GM18511 (cell line): ENCODE data around the gene FSHB.
"Not testable (repeated sequence)": the region's sequence is repeated elsewhere in the genome, so short reads cannot be mapped to it uniquely, and the experiment has no call there.

Experiments
- ATAC-seq: cut with Tn5 transposase; IDR thresholded peaks from one replicate; pipeline ENCODE4 v1.9.1; 2021; ENCODE audit warnings: mild to moderate bottlenecking, moderate library complexity; ENCODE audit not compliant: unreplicated experiment

FSHB gene

DNA sequence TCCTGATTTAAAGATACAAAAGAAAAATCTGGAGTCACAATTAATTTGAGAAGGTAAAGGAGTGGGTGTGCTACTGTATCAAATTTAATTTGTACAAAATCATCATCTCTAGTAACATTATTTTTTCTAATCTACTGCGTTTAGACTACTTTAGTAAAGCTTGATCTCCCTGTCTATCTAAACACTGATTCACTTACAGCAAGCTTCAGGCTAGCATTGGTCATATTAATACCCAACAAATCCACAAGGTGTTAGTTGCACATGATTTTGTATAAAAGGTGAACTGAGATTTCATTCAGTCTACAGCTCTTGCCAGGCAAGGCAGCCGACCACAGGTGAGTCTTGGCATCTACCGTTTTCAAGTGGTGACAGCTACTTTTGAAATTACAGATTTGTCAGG lies at the start of gene FSHB:
Gene FSHB (plus strand): TSS at position 301 of the 400 bp plus-strand sequence. CDS start 889 bp downstream, outside the sequence.
- ATAC-seq: no peak

DNA sequence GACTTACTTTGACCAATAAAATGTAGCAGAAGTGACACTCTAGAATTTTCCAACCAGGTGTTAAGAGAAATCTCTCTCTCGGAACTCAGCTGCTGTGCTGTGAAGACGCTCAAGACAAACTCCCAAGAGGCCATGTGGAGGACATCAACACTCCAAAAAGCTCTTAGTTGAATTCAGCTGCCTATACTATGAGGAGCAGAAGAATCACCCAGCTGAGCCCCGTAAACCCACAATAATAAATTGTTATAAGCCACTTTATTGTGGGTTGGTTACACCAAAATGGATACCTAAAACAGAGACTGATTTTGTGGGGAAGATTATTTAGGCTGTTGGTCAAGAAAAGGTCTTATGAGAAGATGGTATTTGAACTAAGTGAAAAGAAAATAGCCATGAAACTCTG lies 44.1 kb upstream of the FSHB start:
- ATAC-seq: no peak

DNA sequence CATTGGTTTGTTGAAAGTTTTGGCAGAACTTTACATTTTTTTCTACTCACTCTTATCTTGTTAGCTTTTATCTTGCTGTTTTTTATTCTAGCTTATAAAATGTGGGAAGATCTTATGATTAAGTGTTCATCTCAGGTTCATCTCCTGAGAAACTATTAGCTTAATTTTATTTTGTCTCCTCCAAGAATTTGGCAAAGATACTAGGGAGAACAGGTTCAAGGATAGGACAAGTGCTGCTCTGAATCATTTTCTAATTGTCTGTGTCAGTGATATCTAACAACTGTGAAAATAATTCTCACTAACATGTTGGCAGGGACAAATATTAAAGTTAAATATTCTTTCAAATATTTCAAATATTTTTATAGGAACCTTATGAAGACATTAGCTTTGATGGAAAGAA lies 38.2 kb upstream of the FSHB start:
- no peak for ATAC-seq

DNA sequence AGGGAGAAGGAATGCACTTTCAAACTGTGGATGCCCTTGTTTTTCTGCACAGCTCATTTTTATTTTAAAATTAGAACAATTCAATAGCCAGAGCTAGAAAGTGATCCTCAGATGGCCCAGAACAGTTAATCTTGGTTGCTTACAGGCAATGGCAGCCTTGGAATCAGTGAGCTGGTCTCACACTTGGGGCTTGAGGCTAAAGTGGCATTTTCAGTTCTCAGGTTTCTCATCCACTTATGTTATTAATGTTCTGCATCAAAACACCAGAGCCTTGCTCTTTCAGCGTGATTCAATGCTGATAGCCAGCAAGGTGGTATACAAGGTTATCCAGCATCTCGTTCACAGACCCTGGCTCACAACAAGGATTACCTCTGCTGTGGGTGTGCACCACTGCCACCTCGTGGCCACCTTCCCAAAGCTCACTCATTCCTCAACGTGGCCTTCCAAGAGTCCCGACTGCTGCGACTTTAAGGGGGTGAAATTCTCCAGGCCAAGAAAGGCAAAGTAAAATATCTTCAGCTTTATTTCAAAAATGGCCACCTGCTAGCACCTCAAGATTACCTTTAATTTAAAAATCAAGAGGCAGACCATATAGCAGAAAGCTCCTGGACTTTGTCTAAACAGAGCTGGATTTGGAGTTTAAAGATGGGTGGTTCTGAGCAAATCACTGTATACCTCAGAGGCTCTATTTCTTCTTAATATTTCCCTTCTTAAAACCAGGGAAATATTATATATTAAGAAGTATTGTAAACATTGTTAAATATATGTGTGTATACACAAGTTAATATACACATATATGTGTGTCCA lies 34.2 kb upstream of the FSHB start:
- ATAC-seq: peak; percentile 91

DNA sequence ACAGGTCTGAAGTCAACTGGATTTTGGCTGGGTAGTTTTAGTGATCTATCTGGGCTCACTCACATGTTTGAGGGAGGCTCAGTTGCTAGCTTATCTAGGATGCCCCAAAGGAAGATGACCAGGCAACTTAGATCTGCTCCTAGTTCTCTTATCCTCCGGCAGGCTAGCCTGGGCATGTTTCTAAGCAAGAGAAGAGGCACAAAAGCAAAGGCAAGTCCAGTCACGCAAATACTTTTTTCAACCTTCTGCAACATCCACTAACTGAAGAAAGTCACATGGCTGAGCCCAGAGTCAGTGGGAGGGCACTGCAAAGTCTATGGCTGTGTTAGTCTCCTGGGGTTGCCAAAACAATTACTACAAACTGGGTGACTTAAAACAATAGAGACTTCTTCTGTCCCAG lies 32.9 kb upstream of the FSHB start:
- no peak for ATAC-seq

DNA sequence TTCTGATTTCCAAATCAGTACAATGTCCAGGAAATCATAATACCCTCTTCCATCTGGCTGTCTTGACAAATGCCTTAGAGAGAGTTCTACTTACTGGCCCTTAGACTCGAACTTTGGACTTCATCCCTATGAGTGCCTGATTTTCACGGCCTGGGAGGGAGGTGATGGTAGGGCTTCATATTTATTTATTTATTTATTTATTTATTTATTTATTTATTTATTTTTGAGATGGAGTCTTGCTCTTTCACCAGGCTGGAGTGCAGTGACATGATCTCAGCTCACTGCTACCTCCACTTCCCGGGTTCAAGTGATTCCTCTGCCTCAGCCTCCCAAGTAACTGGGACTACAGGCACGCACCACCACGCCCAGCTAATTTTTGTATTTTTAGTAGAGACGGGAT lies 27.8 kb upstream of the FSHB start:
- ATAC-seq: not testable (repeated sequence)

DNA sequence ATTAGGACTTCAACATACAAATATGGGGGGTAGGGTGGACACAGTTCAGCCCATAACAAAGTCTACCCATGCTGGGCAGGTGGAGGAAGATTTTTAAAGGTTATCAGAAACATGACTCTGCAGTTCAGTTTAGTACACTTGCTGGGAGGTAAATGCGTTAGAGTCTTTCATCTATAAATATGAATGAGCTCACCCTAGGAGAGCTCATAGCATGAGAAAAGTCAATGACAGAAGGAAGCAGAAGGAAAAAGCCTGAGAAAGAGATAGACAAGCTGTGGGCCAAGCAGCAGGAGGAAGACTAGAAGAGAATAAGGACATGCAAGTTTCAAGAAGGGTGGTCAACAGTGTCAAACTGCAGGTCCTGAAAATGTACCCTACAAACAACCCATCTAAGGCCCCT lies 27.0 kb upstream of the FSHB start:
- no peak for ATAC-seq

DNA sequence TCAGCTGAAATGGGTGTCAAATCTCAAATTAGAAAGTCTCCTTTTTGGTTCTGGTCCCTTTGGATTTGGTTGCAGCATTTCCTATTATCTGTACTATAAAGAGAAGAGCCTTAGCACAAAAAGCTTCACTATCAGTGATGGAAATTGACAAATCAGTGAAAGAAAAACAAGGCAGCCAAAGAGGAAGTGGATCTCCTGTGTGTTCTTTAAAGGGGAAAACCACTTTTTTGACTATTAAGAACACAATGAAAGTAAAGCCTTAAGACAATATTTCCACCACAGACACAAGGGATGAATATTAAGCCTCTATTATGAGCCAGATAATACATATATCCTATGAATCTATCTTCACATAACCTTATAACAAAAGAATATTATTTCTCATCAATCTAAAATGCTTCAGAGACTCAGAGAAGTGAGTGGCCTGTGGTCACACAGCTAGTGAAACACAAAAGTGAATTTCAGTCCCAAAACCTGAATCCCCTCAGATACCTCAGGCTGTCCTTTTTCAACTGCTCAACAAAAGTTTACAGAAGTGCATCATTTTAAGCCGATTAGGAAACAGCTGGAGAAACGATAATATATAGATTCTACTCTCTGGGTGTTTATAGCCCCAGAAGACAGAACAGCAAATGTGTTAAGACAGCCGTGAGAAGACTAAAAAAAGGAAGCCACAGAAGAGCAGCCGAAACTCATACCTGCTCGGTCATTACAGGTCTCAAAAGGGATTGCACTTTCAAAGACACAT lies 24.4 kb upstream of the FSHB start:
- peak; percentile 78 for ATAC-seq

DNA sequence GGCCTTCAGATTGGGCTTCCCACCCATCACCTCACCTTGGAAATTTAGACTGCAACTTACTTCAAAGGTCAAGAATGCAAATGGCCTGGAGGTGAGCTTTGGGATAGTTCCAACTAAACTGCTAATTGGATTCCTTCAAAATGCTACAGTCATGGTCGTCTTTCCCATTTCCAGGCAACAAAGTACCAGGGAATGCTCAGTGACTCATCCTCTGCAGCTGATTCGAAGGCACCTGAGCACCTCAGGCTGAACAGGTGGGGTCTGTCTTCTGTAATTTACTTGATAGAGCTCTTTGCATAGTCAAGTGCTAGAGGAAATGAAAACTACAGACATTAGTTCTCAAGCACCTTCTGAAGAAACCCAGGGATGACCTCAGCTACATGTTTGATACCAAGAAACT lies 20.5 kb upstream of the FSHB start:
- no peak for ATAC-seq

DNA sequence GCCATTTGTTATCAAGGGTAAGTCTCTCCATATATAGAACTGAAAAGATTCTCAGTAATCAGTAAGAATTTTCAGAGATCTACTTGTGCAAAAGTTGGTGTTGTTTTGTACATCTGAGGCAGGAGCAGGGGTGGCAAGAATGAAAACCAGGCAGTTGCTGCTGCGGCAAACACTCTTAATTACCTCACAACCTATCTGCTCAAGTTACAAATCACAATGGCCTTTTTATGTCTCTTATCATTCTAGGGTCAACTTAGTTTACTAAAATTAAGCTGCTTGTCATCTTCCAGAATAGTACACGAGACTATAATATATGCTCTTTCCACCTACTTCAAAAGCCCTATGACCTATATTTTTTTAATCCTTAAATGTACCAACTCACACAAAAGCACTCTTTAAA lies 14.3 kb upstream of the FSHB start:
- ATAC-seq: no peak

DNA sequence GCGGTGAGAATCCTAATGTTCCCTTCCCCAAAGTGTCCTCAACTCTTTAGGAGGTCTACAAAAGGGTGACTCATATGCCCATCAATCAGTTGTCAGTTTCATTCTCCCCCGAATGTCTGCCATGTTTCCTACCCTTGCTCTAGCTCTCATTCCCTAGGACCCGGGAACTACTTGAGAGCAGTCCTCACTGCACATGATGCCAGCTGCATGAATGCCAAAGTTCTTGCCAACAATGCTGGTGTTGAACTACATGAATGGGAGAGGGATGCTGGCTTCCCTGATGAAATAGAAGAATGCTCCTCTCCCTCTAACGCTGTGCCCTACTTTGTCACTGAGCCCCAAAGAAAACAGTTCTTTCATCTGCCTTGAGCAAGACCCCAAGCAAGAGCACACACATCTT lies 12.5 kb upstream of the FSHB start:
- no peak for ATAC-seq

DNA sequence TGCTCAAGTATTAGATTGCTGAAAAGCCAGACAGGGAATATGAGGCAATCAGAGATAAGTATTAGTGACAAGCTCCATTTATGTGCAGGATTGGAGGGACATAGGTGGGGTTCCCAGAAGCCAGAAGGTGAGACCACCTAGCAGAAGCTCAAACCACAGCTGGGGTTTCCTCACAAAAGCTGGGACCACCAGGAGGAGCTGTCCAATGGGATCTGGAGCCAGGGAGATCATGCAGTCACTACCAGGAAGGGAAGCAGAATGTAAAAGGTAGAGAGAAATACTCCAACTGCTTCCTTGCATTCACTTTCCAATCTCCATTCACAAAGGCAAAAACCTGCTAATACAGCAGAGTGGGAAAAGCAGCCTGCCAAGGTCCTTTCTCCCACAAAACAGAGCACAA lies 5.2 kb upstream of the FSHB start:
- ATAC-seq: no peak

DNA sequence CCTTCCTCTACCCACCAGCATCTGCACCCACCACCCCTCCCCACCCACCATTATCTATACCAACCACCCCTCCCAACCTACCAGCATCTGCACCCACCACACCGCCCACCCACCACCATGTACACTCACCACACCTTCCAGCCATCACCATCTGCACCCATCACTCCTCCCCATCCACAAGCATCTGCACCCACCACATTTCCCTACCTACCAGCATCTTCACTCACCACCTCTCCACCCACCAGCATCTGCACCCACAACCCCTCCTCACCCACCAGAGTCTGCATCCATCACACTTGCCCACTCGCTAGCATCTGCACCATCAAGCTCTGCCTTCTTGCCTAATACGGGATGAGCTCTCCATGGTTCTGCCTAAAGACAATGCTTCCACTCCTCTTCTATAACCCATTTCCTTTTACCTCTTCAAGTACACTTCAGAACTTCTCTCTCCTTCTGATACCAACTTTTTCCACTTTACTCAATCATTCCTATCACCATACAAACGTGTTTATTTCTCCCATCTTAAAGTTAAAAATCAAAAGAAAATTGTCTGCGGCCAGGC lies 2.4 kb upstream of the FSHB start:
- no peak for ATAC-seq

DNA sequence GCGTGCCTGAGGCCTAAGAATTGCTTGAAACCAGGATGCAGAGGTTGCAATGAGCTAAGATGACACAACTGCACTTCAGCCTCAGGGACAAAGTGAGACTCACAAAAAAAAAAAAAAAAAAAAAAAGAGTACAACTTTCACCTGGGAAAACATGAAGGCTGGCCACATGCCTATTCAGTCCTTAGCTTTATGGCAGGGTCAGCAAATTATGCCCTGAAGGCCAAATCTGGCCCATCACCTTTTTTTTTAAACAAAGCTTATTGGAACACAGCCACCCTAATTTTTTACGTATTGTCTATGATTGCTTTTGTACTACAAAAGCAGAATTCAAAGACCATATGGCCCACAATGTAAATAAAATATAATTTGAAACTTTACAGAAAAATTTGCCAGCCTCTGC lies 8.2 kb downstream of the FSHB start:
- no peak for ATAC-seq

DNA sequence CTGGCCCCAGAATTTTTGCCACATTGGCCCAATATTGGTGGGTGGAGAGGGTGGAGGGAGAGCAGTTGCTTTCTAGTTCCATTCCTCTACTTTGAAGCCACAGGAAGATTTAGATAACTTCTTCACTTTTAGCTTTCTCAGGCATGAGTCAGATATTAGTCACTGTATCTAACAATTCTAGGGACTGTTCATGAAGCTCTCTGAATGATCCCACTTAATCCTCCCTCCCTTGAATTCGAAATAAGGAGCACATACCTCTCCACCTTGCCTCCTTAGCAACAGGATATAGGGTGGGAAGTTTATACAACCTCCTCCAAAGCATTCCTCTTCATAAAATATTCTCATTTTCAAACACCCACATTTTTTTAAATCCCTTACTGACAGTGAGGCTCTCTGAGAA lies 13.5 kb downstream of the FSHB start:
- no peak for ATAC-seq

DNA sequence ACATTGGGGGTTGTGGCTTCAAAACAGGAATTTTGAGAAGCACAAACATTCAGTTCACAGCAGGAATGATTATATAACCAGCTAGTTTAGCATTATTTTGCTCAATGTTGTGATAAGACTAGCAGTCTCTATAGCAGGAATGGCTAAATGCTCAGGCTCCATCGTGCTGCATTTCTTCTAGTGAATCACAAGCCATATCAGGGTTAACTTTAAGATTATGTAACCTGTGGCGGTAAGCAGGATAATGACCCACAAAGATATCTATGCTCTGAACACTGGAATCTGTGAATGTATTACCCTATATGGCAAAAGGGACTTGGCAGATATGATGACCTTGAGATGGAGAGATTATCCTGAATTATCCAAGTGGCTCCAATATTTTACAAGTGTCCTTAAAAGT lies 14.8 kb downstream of the FSHB start:
- ATAC-seq: no peak

DNA sequence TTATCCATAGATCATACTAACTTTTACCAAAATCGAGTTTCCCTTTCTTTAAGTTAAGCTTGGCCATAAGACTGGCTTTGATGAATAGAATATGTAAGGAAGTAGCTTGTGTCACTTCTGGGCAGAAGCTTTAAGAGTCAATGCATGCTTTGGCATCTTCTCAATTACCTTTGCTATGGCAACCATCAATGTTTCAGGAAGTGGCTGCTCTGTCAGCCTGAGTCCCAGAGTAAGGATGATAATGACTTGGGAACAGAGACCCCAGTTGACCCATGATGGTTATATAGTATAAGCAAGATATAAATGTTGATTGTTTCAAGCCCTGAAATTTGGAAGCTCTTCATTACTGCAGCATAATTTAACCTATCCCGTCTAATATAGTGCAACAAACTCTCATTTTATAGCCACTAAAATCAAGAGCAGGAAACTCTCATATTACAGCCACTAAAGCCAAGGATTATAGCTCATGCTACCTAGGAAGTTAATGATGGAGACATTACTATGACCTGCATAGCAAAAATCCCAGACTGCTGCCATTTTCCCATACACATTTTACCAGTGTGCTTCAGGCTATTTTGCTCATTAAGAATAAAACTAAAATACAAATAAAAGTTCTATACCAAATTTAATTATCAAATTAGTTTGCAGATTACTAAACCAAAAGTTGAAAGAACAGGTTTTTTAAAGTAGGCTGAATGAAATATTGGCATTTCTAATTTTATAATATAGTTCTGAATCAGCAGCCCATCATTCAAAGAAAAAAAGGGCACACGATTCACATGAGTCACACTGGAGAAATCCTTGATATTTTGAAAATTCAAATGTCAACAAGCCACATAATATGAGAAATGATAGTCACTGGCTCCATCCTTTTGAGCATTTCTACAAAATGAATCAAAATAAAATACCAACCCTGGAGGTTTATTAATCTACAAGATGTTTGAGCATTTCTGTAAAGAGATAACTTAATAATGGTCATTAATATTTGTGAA lies 23.8 kb downstream of the FSHB start:
- ATAC-seq: no peak

DNA sequence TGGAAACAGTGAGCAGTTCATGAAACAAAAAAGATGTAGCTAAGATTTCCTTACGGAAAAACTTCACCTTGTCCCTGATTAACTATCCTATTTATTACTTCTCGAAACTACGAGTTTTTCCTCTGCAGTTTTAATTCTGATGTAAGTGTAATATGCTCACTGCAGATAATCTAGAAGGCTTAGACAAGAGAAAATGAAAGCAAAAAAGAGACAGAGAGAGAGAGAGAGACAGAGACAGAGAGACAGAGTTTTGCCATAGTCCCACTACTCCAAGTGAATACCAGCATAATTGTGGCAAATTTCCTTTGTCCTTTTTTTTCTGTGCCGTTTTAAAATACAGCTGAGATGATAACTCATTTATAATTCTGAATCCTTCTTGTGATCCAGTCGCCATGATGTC lies 24.8 kb downstream of the FSHB start:
- no peak for ATAC-seq

DNA sequence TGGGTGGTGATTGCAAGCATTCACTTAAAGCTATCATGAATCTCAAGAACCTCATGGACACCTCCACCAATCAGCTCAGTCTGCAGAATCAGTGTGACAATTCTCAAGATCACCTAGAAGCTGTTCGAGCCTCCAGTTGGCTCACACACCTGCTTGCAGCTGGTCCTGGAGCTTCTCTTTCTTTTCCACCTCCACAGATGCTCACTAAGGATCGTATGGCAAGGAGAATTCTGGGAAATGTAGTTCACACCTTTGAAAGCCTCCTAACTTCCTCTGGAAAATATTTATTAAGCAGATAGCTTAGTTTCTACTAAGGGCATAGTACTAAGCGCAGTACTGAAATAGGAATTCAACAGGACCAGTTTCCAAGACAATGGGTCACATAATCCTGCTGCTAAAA lies 26.2 kb downstream of the FSHB start:
- ATAC-seq: no peak

DNA sequence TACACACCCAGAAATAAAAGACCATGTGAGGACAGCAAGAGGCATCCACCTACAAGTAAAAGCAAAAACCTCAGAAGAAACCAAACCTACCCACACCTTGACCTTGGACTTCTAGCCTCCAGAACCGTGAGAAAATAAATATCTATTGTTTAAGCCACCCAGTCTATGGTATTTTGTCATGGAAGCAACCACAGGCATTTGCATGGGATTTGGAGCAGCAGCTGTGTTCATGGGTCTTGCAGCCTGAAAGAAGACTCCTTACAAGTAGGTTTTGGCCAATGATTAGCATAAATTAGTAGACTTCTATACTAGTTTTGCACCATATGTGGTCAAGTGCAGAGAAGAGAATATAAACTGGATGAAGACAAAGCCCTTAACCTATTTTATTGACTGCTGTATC lies 27.9 kb downstream of the FSHB start:
- ATAC-seq: no peak

DNA sequence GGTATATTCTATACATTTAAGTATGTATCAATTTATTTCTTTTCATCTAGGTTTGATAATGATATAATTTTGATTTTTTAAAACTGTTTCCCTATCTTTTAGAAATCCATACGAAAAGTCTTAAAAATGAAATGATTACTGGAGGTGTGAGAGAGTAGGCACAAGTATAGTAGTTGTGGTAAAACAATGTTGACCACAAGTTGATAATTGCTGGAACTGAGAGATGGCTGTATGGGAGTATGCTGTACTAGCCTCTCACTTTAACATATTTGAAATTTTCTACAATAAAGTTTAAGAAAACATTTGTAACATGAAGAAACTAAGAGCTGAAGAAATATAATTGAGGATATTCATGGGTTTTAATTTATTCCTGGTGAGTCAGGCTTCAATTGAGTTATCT lies 30.0 kb downstream of the FSHB start:
- ATAC-seq: peak; percentile 75
